Muscle of leg (tissue), 11 donors: ENCODE measurements around the gene RGL1. TPM values are rescaled to one million over a fixed set of nuclear protein-coding genes. Genes with fewer than 3 reads are reported as not detected.

Experiments used
- DNase-seq: peaks from one replicate; pipeline ENCODE4 v3.0.0; 2013
- H3K27ac ChIP-seq: one replicate; pipeline ENCODE4 v1.5.1; 2013; ENCODE audit warnings: mild to moderate bottlenecking, low read length, control low read depth
- H3K27me3 ChIP-seq: one replicate; pipeline ENCODE4 v1.6.1; 2013; ENCODE audit warnings: low read length; ENCODE audit not compliant: control insufficient read depth, insufficient read depth
- H3K36me3 ChIP-seq: one replicate; pipeline ENCODE4 v1.6.1; 2013; ENCODE audit warnings: low read length; ENCODE audit not compliant: control insufficient read depth, insufficient read depth
- H3K4me1 ChIP-seq: one replicate; pipeline ENCODE4 v1.6.1; 2013; ENCODE audit warnings: low read length; ENCODE audit not compliant: control insufficient read depth, insufficient read depth
- H3K4me3 ChIP-seq: one replicate; pipeline ENCODE4 v1.5.1; 2013; ENCODE audit warnings: low read length, control low read depth
- H3K9me3 ChIP-seq: replicated peaks from 2 replicates; pipeline ENCODE4 v1.6.1; 2013; ENCODE audit warnings: low read depth, low read length; ENCODE audit not compliant: control insufficient read depth
- WGBS: methylation state at CpG from one replicate; pipeline ENCODE4 v1.1.5; 2013; ENCODE audit warnings: missing lambda C conversion rate; ENCODE audit not compliant: insufficient coverage; 5-methylcytosine and 5-hydroxymethylcytosine counted together
- polyA plus RNA-seq, 8 donors: library from polyadenylated mRNA; unstranded; fragments of 120-200 nt; gene quantifications; one replicate each; pipeline versions ENCODE4 v1.2.1 to v1.2.3, GENCODE V29; 2013; ENCODE audit warnings: inconsistent platforms in 1 of 8, low replicate concordance in 1 of 8; ENCODE audit not compliant: insufficient read length in 8 of 8, insufficient read depth in 1 of 8
- total RNA-seq: library from RNA; stranded (reverse); fragments of 120-200 nt; gene quantifications from one replicate; pipeline ENCODE4 v1.2.4, GENCODE V29; 2013

Gene RGL1
- total and polyA plus RNA-seq, 9 donors, result 20.8 to 40.5 (median 28.3) TPM

DNA sequence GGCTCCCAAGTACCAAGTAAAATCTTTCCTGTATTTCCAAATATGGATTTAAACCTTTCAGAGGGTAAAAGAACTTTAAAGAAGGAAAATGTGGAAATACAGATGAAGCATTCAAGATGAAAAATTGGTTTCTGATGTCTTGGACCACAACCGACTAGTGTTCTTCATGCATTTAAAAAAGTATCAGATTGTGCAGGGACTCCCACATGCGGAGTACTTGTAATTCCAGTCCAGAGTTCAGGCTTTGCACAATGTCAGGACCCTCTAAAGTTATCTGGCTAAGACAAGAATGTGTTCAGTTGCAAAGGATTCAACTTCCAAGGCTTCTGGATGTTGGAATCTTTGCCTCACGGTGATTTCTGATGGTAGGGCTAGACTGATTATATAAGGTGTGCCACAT, 66.7 kb downstream of the RGL1 start:
- Histone ChIP-seq H3K4me3 (no peak overlapping the region), H3K36me3 (peaks cover 2% of the 10 kb centered on the region), H3K27ac (peak overlapping the region; percentile 91), H3K4me1 (peaks cover 33% of the 10 kb centered on the region), H3K9me3 (no peaks in the 10 kb centered on the region), H3K27me3 (no peaks in the 10 kb centered on the region)
- peak; percentile 49 for DNase-seq
- WGBS, result 14% methylated on average over 2 of the region's 3 CpGs

DNA sequence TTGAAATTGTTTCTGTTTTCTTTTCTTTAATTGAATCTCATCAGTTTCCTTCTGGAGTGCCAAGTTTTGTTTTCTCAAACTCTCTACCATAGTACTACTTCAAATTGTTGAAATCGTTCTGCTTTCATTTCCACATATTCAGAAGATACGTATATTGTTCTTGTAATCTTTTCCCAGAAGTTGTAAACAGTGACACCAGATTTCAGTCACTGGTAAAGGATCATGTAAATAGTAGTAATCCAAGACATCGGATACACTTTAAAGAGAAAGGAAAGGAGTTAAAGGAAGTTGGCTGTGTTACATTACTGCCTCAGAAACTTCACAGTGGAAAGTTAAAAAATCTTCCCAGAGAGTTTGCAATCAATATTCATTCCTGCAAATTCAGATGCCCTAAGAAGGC, 67.5 kb downstream of the RGL1 start:
- Histone ChIP-seq H3K27ac (peak overlapping the region; percentile 91), H3K27me3 (no peaks in the 10 kb centered on the region), H3K9me3 (no peaks in the 10 kb centered on the region), H3K4me3 (no peak overlapping the region), H3K4me1 (peaks cover 41% of the 10 kb centered on the region), H3K36me3 (no peaks in the 10 kb centered on the region)
- peak; percentile 74 for DNase-seq
- WGBS, result no CpG with 5 or more reads among the region's 3 CpGs

DNA sequence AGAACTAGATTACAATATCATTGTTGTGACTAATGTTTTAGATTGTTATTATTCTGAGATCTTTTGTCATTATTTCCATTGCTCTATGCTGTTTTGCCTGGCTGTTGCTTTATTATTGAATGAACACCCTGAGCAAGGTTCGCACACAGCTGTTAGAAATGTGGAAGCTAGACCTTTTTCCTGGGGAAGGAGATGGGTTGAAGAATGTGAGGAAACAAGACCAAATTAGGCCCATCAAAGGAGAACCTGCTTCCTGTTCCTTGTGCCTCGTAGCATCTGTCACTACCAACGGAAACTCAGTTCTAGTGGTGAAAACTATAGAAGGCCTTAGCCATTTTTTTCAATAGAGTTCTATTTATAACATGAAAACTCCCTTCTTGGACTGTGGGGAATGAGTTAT, 68.7 kb downstream of the RGL1 start:
- WGBS, result 71% methylated on average over 1 of the region's 3 CpGs
- Histone ChIP-seq H3K36me3 (peaks cover 3% of the 10 kb centered on the region), H3K27ac (peak overlapping the region; percentile 91), H3K27me3 (no peaks in the 10 kb centered on the region), H3K9me3 (no peaks in the 10 kb centered on the region), H3K4me3 (no peak overlapping the region), H3K4me1 (peaks cover 44% of the 10 kb centered on the region)
- DNase-seq, result peak; percentile 82

GRCh38 chr1:183876309-183876708, 71.4 kb downstream of the RGL1 start:
- peaks cover 38% of the 10 kb centered on the region for H3K4me1 ChIP-seq
- no peak overlapping the region for H3K4me3 ChIP-seq
- no peaks in the 10 kb centered on the region for H3K9me3 ChIP-seq
- peaks cover 5% of the 10 kb centered on the region for H3K36me3 ChIP-seq
- H3K27ac ChIP-seq, result peak overlapping the region; percentile 63
- no CpG with 5 or more reads among the region's 4 CpGs for WGBS
- DNase-seq, result peak; percentile 71
- no peaks in the 10 kb centered on the region for H3K27me3 ChIP-seq

DNA sequence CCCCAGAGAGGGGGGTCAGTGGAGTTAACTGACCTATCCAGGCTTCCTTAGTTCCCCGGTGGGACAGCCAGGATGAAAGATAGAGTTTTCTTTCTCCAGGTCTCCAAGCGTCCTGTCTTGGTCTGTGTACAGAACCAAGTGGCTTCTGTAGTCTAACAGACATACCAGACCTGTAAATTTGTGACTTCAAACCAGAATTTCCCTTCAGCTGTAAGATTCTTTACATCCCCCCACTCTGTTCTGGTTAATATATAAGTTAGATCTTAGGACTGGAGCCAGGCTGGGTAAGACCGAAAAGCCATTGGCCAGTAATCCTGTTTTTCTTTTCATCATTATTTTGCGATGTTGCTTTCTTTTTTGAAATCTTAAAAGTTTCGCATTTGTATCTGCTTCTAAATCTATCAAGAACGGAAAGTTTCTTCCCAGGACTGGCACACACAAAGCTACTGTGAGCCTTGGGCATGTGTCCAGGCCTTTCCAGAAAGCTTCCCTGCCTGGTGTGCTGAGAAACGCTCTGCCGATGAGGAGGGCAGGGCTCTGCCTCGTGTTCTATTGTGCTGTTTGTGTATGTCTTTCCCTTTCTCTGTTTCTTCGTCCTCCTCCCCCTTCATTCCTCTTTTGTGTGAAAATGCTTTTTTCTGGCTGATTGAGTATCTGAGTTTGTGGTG, 72.3 kb downstream of the RGL1 start:
- Histone ChIP-seq H3K9me3 (no peaks in the 10 kb centered on the region), H3K27me3 (no peaks in the 10 kb centered on the region), H3K27ac (peak overlapping the region; percentile 63), H3K36me3 (peaks cover 5% of the 10 kb centered on the region), H3K4me3 (no peak overlapping the region), H3K4me1 (peaks cover 44% of the 10 kb centered on the region)
- DNase-seq, result peak; percentile 80
- WGBS, result 48% methylated on average over 5 of the region's 10 CpGs

- Histone ChIP-seq H3K27ac (no peak overlapping the region), H3K9me3 (no peaks in the 10 kb centered on the region), H3K36me3 (peaks cover 8% of the 10 kb centered on the region), H3K4me3 (no peak overlapping the region), H3K4me1 (peaks cover 51% of the 10 kb centered on the region), H3K27me3 (no peaks in the 10 kb centered on the region)
- no peak for DNase-seq
- no CpG with 5 or more reads among the region's 2 CpGs for WGBS
Observed at GRCh38 chr1:183879494-183879893, 74.6 kb downstream of the RGL1 start.

DNA sequence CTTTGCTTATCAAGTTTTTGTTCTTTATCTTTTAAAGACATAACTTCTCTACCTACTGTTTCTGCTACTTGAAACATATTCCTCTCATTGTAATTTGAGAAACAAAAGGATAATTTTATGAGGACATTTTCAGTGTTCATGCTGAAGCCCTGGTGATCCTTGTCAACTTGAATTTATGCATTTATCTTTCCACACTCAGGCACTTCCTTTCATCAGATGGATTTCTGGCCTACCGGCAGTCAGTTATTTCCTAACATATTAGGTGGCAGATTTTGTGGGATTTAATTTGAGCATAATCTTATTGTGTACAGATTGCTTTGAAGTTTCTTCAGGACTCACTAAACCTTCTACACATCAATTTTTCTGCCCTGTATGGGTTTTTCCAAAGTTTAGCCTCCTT, 75.0 kb downstream of the RGL1 start:
- Histone ChIP-seq H3K27ac (no peak overlapping the region), H3K27me3 (no peaks in the 10 kb centered on the region), H3K36me3 (peaks cover 13% of the 10 kb centered on the region), H3K9me3 (no peaks in the 10 kb centered on the region), H3K4me1 (peaks cover 48% of the 10 kb centered on the region), H3K4me3 (no peak overlapping the region)
- WGBS, result no CpG with 5 or more reads among the region's 1 CpG
- DNase-seq, result no peak

DNA sequence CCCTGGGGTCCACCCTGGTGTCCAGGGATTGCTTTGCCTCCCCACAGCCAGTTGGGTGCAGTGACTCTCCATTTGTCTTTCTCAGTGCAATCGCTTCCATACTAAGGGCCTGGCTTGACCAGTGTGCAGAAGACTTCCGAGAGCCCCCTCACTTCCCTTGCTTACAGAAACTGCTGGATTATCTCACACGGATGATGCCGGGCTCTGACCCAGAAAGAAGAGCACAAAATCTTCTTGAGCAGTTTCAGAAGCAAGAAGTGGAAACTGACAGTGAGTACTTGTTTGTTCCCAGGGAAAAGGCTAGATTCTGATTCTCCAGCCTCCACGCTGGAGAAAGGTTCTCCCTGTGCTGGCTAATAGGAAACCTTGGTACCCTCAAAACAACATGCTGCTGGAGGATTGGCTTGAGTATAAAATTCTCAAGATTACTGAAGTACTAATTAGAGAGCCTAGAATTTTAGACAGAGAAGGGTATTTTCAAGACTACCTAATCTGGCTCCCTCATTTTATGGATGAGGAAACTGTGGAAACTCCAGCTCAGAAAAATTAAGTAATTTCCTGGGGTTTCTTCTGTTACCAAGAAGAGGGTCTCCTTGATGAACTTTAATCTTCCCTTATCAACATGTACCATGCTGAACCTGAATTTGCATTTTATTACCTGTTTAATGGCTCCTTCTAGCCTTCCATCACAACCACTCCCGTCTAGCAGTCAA, 75.8 kb downstream of the RGL1 start:
- WGBS, result 77% methylated on average over 5 of the region's 6 CpGs
- H3K4me1 ChIP-seq, result peaks cover 45% of the 10 kb centered on the region

GRCh38 chr1:183881387-183882131, 76.6 kb downstream of the RGL1 start:
- peak overlapping the region; percentile 83 for H3K27ac ChIP-seq
- peaks cover 39% of the 10 kb centered on the region for H3K4me1 ChIP-seq
- no peaks in the 10 kb centered on the region for H3K9me3 ChIP-seq
- no peaks in the 10 kb centered on the region for H3K27me3 ChIP-seq
- peak; percentile 87 for DNase-seq
- WGBS, result 8% methylated on average over 2 of the region's 4 CpGs
- H3K36me3 ChIP-seq, result peaks cover 17% of the 10 kb centered on the region
- H3K4me3 ChIP-seq, result no peak overlapping the region

More for the DNA sequence above, 75.8 kb downstream of the RGL1 start:
- no peaks in the 10 kb centered on the region for H3K9me3 ChIP-seq
- H3K27ac ChIP-seq, result peak overlapping the region; percentile 83
- no peak overlapping the region for H3K4me3 ChIP-seq
- H3K27me3 ChIP-seq, result no peaks in the 10 kb centered on the region
- DNase-seq, result no peak
- H3K36me3 ChIP-seq, result peaks cover 17% of the 10 kb centered on the region
